Activated CD4-positive, CD25-positive, alpha-beta regulatory T cell treated with anti-CD3 and anti-CD28 coated beads, Interleukin-2, amount 50 U/mL, for 16 hours (primary cell): Measurements from ENCODE around the gene SPOCK1.
A peak's percentile ranks its signal among the peaks of the same experiment; 100 is the strongest.
"Not testable (repeated sequence)": the region's sequence is repeated elsewhere in the genome, so short reads cannot be mapped to it uniquely, and the experiment has no call there.

Experiments used
- DNase-seq: peaks from one replicate; pipeline ENCODE4 v3.0.0-alpha.2; 2020; ENCODE audit warnings: low read depth, low spot score

SPOCK1 gene

DNA sequence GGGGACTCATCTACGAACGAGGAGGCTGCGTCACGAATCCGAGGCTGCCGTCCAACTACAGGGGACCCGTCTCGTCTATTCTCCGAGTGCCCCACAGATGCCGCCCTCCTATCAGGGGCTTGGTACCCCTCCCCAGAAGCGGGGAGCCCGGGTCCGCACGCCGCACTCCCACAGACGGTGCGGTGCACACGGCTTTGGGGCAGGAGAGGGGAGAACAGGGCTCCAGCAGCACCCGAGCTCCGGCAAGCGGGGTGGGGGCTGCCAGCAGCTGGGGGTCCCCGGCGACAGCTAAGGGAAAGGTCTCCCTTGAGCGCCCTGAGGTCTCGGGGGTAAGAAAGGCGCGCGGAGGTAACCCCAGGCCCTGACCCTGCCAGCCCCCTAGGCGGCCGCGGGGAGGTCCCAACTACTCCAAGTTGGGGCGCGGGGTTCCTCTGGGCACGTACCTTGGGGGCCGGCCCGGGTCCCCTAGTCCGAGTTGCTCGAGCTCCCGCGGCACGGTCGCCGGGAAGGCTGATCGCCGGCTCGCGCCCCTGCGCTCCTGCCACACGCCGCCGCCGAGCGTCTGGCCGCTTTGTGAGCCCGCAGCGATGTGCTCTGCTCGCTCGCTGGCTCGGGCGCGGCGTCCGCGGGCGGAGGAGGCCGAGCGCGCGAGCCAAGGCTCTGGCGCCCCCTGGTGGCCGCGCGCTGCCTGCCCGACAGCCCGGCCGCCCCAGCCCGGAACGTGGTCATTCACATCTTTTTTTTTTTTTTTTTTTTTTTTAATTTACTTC lies at the start of gene SPOCK1:
TSS of gene SPOCK1 (minus strand) at position 591 of the 770 bp plus-strand sequence.
- peak; percentile 23 for DNase-seq

DNA sequence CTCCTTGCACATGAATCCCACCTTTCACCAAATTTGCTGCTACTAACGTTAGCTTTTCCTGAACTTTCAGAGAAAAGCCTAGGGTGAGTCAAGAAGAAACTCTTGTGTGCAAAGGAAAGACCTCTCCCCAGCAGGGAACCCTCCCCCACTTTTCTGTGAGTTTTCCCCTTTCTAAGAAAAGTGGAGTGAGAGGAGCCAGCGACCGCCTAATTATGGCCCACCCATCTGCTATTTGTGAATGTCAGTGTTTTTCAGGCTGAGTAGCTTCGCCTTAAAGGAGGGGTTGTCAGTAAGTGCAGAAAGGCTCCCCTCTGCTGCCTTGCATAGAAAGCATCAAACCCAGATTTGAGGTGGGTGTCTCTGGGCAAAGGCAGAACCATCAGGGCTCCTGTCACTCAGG lies 46.8 kb upstream of the SPOCK1 start:
- DNase-seq: no peak

DNA sequence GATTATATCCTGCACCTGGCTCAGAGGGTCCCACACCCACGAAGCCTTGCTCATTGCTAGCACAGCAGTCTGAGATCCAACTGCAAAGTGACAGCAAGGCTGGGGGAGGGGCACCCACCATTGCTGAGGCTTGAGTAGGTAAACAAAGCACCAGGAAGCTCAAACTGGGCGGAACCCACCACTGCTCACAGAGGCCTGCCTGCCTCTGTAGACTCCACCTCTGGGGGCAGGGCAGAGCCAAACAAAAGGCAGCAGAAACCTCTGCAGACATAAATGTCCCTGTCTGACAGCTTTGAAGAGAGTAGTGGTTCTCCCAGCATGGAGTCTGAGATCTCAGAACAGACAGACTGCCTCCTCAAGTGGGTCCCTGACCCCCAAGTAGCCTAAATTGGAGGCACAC lies 36.3 kb upstream of the SPOCK1 start:
- not testable (repeated sequence) for DNase-seq

- DNase-seq: no peak
These were observed 34.8 kb upstream of the SPOCK1 start for GRCh38 chr5:137533963-137534362.

GRCh38 chr5:137531266-137531665 lies 32.1 kb upstream of the SPOCK1 start:
- DNase-seq: no peak

DNA sequence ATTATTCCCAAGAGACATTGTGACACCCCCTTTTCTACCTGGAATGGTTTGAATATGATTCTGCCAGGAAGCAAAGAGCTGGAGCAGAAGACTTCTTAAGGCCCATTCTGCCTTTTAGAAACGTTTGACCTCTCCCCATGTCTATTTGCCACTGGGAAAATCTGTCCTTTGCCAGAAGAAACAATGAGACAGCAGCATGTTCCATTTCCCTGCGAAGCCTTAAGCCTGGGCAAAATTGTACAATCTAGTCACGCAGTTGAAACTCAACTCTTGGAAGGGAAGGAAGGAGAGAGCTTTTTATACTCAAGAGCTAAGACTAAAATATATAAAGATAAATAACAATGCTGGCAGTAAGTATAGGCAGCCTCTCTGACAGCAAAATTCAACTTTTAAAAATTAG lies 22.1 kb upstream of the SPOCK1 start:
- DNase-seq: no peak

DNA sequence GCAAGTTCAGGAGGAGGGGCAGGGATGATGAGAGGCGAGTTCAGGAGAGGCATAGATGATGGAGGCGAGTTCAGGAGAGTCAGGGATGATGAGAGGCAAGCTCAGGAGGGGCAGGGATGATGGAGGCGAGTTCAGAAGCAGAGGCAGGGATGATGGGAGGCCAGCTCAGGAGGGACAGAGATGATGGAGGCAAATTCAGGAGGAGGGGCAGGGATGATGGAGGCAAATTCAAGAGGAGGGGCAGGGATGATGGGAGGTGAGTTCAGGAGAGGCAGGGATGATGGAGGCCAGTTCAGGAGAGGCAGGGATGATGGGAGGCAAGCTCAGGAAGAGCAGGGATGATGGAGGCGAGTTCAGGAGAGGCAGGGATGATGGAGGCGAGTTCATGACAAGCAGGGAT lies 17.8 kb upstream of the SPOCK1 start:
- DNase-seq: no peak

- DNase-seq: no peak
These were observed 17.2 kb upstream of the SPOCK1 start for GRCh38 chr5:137516251-137516797.

DNA sequence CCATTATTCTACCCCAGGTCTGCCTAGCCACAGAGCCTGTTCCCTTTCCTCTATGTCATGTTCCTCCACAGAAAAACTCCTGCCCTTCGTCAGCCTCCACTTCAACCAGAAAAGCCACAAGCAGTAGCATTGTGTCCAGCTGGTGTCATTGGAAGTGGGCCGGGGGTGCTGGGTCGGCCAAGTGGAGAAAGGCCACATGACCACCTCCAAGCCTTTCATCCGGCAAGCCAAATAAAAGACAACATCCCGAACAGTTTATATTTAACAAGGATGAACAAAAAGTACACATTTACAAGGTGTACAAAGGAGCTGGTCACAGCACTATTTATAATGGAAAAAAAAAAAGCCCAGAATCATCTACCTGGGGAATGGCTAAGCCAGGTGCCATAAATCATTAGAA lies 16.1 kb upstream of the SPOCK1 start:
- DNase-seq: no peak

DNA sequence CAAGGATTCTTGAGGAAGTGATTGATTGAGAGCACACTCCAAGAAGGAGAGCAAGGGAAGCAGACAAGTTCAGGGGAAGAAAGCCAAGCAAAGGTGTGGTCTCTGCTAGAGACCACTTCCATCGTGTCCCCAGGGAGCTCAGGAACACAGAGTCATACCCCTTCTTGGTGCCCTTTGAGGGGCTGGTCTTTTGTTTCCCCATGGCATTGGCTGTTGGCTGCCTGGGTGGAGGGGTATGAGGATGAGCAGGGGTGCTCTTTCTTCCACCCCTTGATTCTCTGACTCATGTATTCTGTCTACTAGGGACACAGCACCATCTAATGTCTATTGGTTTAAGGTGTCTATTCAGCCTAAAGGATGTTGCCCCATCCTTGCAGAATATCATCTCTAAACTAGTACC lies 11.5 kb upstream of the SPOCK1 start:
- no peak for DNase-seq

DNA sequence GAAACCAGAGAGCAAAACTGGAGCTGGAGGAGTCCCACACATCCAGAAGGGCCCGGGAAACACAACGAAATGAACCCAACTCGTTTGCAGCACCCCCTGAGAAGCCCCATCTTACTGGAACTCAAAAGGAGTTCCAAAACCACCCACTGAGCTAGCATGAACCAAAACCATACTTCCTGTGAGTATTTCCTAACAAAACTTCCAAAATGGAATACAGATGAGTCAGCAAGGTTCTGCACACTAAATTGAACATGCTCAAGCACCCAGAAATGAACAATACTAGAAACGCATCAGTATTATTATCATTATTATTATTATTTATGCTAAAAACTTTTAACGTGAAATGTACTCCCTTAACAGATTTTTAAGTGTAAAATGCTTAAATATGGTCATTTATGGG lies 8.0 kb upstream of the SPOCK1 start:
- no peak for DNase-seq

GRCh38 chr5:137506296-137506695 lies 7.2 kb upstream of the SPOCK1 start:
- no peak for DNase-seq

DNA sequence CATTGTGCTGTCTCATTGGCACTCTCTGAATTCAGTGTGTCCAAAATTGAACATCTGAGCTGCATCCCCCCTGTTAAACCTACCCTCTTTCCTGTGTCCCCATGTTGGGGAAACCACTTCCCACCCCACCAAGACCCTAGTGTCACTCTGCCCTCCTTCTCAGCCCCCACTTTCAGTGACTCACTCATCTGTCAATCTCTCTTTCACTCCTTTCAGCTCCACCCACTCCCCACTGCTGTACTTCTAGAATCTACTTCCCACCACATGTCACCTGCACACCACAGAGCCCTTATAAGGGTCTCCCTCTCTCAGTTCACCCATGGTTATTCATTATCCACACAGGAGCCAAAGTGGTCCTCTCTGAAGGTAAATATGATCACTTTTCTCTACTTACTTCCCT lies 5.8 kb upstream of the SPOCK1 start:
- DNase-seq: no peak

DNA sequence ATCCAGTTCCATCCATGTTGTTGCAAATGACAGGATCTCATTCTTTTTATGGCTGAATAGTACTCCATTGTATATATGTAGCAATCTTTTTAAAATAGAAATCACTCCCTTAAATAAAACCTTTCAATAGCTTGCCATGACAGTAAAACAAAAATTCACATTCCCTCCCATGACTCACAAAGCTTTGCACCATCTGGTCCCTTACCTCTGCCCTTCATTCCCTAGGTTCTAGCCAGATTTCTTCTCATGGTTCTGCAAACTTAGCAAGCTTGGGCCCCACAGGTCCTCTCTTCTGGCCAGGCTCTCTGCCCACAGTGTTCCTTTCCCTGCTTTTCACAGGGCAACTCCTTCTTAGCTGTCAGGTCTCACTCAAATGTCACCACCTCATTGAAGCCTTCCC lies 4.3 kb upstream of the SPOCK1 start:
- DNase-seq: no peak

- DNase-seq: no peak
These were observed 3.5 kb upstream of the SPOCK1 start for GRCh38 chr5:137502632-137503031.

DNA sequence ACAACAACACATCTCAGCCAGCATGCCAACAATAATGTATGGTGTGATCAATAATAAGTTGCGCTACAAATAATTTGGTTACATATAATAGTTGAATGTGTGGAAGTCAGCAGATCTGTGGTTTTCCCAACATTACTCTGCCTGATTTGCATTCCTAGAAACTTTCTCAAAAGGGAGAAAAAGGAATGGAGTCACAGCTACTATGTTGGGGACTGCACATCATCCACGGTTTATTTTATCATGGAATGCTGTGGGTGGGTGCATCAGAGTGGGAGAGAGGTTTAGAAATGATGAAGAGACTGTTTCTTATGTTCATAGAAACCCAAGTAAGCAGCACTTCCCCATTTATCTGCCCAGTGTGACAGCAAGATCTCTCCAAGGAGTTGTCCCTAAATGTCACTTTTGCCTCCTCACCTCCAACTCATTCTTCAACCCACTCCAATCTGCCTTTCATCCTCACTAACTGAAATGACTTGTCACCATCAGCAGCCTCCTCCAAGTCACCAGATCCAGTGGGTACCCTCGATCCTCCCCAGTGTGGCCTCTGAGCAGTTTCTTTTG lies 2.8 kb upstream of the SPOCK1 start:
- no peak for DNase-seq

DNA sequence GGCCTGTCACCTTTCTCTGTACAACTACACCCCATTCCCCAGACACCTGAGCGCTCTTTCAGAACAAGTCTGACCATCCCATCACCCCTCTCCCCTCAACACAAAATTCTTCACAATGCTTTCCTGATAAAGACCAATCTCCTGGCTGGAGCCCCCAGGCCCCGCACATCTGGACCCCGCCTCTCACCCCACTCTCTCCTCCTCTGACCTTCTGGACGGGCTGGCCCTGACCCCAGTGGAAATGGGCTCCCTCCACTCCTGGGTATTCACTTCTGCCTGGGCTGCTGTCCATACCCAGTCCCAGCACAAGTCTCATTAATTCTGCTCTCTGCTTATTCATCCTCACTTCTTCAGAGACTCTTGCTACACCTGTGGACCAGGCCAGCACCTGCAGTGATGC lies 2.1 kb upstream of the SPOCK1 start:
- no peak for DNase-seq

GRCh38 chr5:137500615-137501225 lies 1.6 kb upstream of the SPOCK1 start:
- DNase-seq: no peak

GRCh38 chr5:137499506-137499847 lies 351 bp upstream of the SPOCK1 start:
- DNase-seq: not testable (repeated sequence)

DNA sequence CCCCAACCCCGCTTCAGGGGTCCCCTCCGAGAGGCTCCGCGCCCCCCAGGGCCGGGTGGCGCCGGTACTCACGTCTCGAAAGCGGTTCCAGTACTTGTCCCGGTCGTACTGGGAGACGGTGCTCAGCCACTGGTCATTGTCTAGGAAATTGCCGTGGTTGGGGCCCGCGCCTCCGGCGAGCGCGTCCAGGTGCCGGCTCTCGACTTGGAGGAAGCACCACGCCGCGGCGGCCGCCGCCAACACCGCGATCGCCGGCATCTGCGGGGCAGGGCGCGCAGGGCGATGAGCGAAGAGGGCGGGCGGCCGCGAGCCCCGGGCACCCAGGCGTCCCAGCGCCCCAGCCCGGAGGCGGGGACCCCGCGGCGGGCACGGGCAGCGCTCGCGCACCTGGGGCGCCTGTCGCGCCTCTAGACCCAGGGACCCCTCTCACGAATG lies 808 bp downstream of the SPOCK1 start:
- DNase-seq: no peak

GRCh38 chr5:137497396-137498290 lies 1.5 kb downstream of the SPOCK1 start:
- DNase-seq: no peak

GRCh38 chr5:137496919-137497318 lies 2.2 kb downstream of the SPOCK1 start:
- no peak for DNase-seq
